SK-N-MC (cell line): ENCODE data around the gene EPM2AIP1.
"Not testable (repeated sequence)": the region's sequence is repeated elsewhere in the genome, so short reads cannot be mapped to it uniquely, and the experiment has no call there.

Experiments used
- DNase-seq: peaks from one replicate; pipeline ENCODE4 v3.0.0-alpha.2; 2011; ENCODE audit warnings: low read depth, low spot score
- H3K27ac ChIP-seq: fragments of 200-600 bp; sonication (generic); 2 replicates; pipeline ENCODE4 v1.5.1; 2016; ENCODE audit warnings: mixed run types
- H3K36me3 ChIP-seq: fragments of 200-600 bp; sonication (generic); 2 replicates; pipeline ENCODE4 v1.6.1; 2017; ENCODE audit warnings: antibody characterized with exemption, low read length, mixed read lengths; ENCODE audit not compliant: insufficient read depth
- H3K4me3 ChIP-seq: fragments of 200-600 bp; sonication (generic); 2 replicates; pipeline ENCODE4 v1.5.1; 2016
- H3K9ac ChIP-seq: fragments of 200-600 bp; sonication (generic); 2 replicates; pipeline ENCODE4 v1.8.0; 2017; ENCODE audit warnings: mixed run types, mixed read lengths; ENCODE audit not compliant: insufficient read length
- H3K9me3 ChIP-seq: fragments of 200-600 bp; sonication (generic); 2 replicates; pipeline ENCODE4 v1.6.1; 2017; ENCODE audit warnings: low read depth, mild to moderate bottlenecking, antibody characterized with exemption, low read length, moderate library complexity, mixed read lengths
- EZH2 ChIP-seq: fragments of 200-600 bp; sonication (generic); IDR thresholded peaks from one replicate; pipeline ENCODE4 v1.6.1; 2017; ENCODE audit warnings: antibody characterized with exemption
- FOXP2 ChIP-seq: optimal IDR thresholded peaks from 2 replicates; pipeline ENCODE3; 2011; ENCODE audit warnings: mild to moderate bottlenecking, moderate library complexity; ENCODE audit not compliant: insufficient read depth; ENCODE audit errors: extremely low read length, control extremely low read depth
- POLR2AphosphoS5 ChIP-seq: IDR thresholded peaks from 2 replicates; pipeline ENCODE4 v1.6.1; 2012; ENCODE audit warnings: mild to moderate bottlenecking, low read depth, low read length, borderline replicate concordance

EPM2AIP1 gene

DNA sequence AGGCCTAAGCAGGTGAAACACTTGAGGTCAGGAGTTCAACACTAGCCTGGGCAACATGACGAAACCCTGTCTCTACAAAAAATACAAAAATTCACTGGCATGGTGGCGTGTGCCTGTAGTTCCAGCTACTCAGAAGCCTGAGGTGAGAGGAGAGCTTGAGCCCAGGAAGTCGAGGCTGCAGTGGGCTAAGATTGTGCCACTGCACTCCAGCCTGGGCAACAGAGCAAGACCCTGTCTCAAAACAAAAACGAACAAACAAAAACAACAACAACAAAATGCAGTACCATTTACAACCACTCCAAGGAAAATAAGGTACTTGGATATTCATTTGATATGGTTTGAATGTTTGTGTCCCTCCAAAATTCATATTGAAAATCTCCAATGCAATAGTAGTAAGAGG is 32.4 kb downstream of the EPM2AIP1 start:
- no peak overlapping the region for H3K4me3 ChIP-seq

DNA sequence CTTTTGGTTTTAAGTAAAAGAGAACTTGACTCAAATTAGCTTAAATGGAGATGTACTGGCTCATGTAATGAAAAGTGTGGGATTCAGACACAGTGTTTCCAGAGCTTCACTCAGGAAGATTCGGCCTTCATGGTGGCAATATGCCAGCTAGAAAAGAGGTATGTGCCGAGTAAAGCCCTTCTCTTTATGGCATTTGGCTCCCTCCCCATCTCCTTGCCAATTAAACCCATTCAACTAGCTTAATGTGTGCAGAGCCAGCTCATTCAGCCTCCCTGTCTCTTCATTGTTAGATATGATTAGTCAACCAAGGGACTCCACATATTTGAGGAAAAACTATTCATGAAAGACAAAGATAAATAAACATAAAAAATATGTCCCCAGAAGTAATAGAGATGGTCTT is 33.1 kb downstream of the EPM2AIP1 start:
- H3K27ac ChIP-seq = no peak overlapping the region
- DNase-seq = no peak
- no peaks in the 10 kb centered on the region for H3K9me3 ChIP-seq
- no peak overlapping the region for H3K9ac ChIP-seq
- TF ChIP-seq FOXP2 = no peak
- TF ChIP-seq EZH2 = no peak
- no peak for TF ChIP-seq POLR2AphosphoS5
- H3K4me3 ChIP-seq = no peak overlapping the region
- H3K36me3 ChIP-seq = no peaks in the 10 kb centered on the region

More for the DNA sequence above, 32.4 kb downstream of the EPM2AIP1 start:
- DNase-seq = no peak
- no peaks in the 10 kb centered on the region for H3K36me3 ChIP-seq
- H3K27ac ChIP-seq = no peak overlapping the region
- no peaks in the 10 kb centered on the region for H3K9me3 ChIP-seq
- H3K9ac ChIP-seq = no peak overlapping the region
- TF ChIP-seq FOXP2 (no peak), POLR2AphosphoS5 (no peak), EZH2 (no peak)

DNA sequence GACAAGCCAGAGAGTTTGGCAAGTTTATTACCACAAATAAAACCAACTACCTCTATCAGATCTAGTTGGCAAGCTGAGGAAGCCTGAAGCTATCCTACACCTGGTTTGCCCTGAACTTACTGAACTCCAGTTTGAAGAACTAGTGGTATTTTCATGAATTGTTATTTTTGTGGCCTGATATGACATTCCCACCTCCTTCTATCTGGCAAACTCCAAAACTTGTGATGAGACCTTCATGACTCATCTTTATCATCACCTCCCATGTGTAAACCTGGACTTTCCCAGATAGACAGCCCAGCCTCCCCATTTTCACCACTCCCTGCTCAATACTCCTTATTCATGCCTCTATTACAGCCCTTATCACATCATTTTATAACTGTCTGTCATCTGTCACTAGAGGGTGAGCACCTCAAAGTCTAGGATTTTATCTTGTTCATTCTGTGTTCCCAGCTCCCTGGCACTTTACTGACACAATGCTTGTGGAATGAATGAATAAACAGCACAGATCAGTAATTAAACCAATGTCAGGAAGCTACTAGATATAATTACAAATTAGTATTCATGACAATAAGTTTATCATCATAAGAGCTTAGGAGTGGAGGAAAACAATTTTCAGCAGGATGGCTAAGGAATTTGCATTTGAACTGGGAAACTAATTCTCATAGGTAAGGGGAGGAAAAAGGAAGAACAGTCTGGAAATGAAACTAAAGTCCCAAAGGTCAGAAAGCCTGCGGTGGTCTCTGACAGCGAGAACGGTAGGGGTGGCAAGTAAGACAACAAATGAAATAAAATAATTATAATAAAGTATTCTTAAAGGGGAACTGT is 34.9 kb downstream of the EPM2AIP1 start:
- no peak for TF ChIP-seq POLR2AphosphoS5
- TF ChIP-seq EZH2 = no peak
- TF ChIP-seq FOXP2 = no peak
- H3K36me3 ChIP-seq = no peaks in the 10 kb centered on the region
- H3K27ac ChIP-seq = no peak overlapping the region
- no peak overlapping the region for H3K9ac ChIP-seq
- no peak overlapping the region for H3K4me3 ChIP-seq
- no peak for DNase-seq
- no peaks in the 10 kb centered on the region for H3K9me3 ChIP-seq

DNA sequence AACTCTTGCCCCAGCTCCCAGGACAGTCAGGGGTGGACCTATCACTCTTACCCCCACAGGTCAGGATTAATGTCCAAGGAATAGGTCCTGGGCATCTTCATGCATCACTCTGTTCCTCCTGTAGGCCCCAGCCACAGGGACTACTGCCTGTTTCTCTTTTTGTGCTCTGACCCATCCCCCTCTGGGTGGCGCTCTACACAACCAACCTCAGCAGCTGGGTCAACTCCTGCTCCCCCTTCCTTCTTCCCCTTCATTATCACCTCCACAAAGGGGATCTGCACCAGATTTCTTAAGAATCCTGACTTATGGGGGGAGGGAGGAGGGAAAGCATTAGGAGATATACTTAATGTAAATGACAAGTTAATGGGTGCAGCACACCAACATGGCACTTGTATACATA is 35.9 kb downstream of the EPM2AIP1 start:
- H3K9ac ChIP-seq = no peak overlapping the region
- H3K36me3 ChIP-seq = no peaks in the 10 kb centered on the region
- no peak overlapping the region for H3K4me3 ChIP-seq
- no peak for TF ChIP-seq FOXP2
- TF ChIP-seq EZH2 = no peak
- TF ChIP-seq POLR2AphosphoS5 = no peak
- H3K9me3 ChIP-seq = no peaks in the 10 kb centered on the region
- no peak for DNase-seq
- no peak overlapping the region for H3K27ac ChIP-seq

DNA sequence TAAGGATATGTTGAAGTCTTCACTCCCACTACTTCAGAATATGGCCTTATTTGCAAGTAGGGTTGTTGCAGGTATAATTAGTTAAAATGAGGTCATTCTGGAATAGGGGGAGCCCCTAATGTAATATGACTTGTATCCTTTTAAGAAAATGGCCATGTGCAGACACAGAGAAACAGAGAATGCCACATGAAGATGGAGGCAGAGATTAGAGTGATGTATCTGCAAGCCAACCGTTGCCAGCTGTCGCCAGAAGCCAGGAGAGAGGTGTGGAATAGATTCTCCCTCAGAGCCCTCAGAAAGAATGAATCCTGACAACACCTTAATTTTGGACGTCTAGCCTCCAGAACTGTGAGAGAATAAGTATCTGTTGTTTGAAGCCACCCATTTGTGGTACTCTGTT is 36.8 kb downstream of the EPM2AIP1 start:
- TF ChIP-seq EZH2 (no peak), FOXP2 (no peak), POLR2AphosphoS5 (no peak)
- H3K9me3 ChIP-seq = no peaks in the 10 kb centered on the region
- no peaks in the 10 kb centered on the region for H3K36me3 ChIP-seq
- no peak overlapping the region for H3K27ac ChIP-seq
- H3K4me3 ChIP-seq = no peak overlapping the region
- DNase-seq = no peak
- H3K9ac ChIP-seq = no peak overlapping the region

DNA sequence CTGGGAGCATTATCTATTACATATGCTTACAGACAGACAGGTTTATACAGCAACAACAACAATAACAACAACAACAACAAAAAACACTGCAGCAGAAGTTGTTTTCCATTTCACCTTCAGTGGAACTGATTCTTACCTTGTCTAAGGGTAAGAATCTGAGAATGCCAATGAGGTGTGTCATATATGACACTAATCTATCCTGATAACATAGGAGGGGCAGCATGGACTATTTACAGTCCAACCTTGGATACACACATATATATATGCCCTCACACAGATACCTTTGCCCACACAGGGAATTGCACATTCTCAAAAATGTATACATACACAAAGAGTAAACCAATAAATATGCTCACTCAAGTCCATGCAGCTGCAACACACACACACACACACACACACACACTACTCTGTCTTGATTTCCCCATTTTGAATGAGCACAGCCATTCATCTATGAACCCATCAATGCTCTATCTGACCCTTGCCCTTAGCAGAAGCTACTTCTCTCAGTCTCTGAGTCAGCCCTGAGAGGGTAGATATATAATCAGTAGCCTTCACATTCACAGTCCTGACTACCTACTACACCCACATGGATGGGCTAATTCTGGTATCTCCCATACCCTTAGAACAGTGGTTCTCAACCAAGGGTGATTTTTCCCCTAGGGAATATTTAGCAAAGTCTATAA is 38.3 kb downstream of the EPM2AIP1 start:
- no peak for TF ChIP-seq POLR2AphosphoS5
- TF ChIP-seq FOXP2 = no peak
- Histone ChIP-seq H3K36me3 (no peaks in the 10 kb centered on the region), H3K9me3 (no peaks in the 10 kb centered on the region), H3K4me3 (no peak overlapping the region), H3K27ac (no peak overlapping the region), H3K9ac (no peak overlapping the region)
- no peak for DNase-seq

DNA sequence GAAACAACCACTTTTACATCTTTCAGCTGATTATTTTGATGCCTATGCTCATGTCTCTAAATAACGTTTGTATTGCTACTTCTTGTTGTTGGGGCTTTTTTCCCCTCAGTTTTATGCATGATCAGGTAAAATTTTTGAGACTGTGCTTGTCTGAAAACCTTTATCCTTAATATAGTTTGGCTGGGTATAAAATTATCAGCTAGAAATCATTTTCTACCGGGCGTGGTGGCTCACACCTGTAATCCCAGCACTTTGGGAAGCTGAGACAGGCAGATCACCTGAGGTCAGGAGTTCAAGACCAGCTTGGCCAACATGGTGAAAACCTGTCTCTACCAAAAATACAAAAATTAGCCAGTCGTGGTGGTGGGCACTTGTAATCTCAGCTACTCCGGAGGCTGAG is 45.1 kb downstream of the EPM2AIP1 start:
- H3K9me3 ChIP-seq, H3K36me3 ChIP-seq, H3K4me3 ChIP-seq, H3K9ac ChIP-seq, DNase-seq, H3K27ac ChIP-seq: not testable (repeated sequence)

DNA sequence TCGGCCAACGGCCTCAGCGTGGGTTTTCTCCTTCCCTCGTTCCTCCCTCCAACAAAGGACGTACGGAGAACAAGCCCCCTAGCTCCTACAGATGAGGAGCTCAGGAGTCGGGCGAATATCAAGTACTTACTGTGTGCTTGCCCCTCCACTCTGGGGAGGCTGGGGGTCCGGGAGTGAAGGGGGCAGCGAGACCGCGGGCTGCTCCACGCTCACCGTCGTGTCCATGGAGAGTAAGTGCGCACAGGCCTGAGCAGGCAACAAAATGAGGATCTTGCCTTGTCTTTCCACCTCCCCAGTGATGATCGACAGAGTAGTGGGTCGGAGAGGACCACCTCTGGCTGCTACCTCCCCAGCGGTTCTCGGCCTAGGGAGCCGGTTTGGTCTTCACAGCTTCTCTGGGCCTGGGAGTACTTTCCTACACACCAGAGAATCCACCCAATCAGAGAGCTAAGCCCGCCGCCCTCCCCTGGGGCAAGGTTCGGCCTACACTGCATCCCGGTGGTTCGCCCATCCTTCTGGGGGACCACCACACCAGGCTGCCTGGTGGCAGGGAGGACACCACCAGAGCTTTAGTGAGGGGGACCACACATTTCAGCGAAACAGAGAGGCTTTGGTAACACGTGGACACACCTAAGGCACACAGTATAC is 47.5 kb downstream of the EPM2AIP1 start:
- TF ChIP-seq FOXP2 (no peak), POLR2AphosphoS5 (no peak), EZH2 (no peak)
- no peak overlapping the region for H3K27ac ChIP-seq
- DNase-seq = no peak
- H3K9me3 ChIP-seq = no peaks in the 10 kb centered on the region
- H3K4me3 ChIP-seq = no peak overlapping the region
- H3K9ac ChIP-seq = no peak overlapping the region
- H3K36me3 ChIP-seq = no peaks in the 10 kb centered on the region
